Measurements from ENCODE around the gene TFPT. TPM values are rescaled to one million over a fixed set of nuclear protein-coding genes. Genes with fewer than 3 reads are reported as not detected.

Gene TFPT
- total RNA-seq, 4 donors from 2014 or later, result 7.5 to 18.1 (median 17.5) TPM

DNA sequence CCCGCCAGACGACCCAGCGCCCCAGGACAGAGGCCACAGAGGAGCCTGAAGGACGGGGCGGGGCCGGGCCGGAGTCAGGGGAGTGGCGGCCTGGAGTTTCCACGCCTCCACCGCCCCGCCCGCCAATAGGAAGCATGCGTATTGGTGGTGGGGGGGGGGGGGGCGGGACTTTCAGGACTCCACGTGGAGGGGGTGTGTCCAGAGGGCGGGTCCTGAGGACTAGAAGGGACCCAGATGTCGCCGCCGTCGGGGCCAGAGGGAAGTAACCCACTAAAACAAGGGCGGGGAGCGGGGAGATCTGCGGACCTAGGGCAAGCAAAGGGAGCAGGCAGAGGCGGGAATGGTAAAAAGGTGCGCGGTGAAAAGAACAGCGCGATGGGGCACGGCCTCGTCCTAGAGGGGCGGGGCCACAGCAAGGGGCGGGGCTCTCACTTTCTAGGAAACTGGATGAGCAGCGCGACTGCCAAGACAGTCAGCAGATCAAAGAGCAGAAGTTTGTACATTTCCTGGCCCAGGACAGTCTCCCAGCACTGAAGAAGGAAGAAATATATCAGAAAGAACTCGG, 46.9 kb upstream of the TFPT start:
- ATAC-seq, result no peak
- Histone ChIP-seq H3K27me3 (peaks cover 16 to 17% (median 17%) of the 10 kb centered on the region in 3 donors), H3K9me3 (no peaks in the 10 kb centered on the region), H3K27ac (peak overlapping the region in 1 of 4 donors; percentile 41), H3K4me1 (peaks cover 23 to 39% of the 10 kb centered on the region in 2 donors), H3K4me3 (peak overlapping the region; percentile 22 to 57 (median 49)), H3K36me3 (peaks cover 0 to 9% of the 10 kb centered on the region in 2 donors)
- peak; percentile 66 to 68 for DNase-seq
- intact Hi-C loops (cut with DNase I; ENCODE audit: low total_unique reads) (loop anchor here (5.0 to 10.0 kb wide), 2 partner anchors 40 to 302 kb away; partner anchors contain the start of genes LENG9 and RPS9), in situ Hi-C loops (cut with MboI; ENCODE audit: low sequenced_read_pairs in 4 of 4) (loop anchor here in 1 of 4 donors (5.0 kb wide), 1 partner anchor 70 kb away; no protein-coding TSS in a partner anchor)
- TF ChIP-seq, protein P1, sequence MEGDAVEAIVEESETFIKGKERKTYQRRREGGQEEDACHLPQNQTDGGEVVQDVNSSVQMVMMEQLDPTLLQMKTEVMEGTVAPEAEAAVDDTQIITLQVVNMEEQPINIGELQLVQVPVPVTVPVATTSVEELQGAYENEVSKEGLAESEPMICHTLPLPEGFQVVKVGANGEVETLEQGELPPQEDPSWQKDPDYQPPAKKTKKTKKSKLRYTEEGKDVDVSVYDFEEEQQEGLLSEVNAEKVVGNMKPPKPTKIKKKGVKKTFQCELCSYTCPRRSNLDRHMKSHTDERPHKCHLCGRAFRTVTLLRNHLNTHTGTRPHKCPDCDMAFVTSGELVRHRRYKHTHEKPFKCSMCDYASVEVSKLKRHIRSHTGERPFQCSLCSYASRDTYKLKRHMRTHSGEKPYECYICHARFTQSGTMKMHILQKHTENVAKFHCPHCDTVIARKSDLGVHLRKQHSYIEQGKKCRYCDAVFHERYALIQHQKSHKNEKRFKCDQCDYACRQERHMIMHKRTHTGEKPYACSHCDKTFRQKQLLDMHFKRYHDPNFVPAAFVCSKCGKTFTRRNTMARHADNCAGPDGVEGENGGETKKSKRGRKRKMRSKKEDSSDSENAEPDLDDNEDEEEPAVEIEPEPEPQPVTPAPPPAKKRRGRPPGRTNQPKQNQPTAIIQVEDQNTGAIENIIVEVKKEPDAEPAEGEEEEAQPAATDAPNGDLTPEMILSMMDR (IDR thresholded peaks at IDR 0.05 in 4 of 5, conservative IDR thresholded peaks at IDR 0.05 in 1 of 5), result no peak
- no peak for TF ChIP-seq POLR2A (IDR thresholded peaks at IDR 0.05)

DNA sequence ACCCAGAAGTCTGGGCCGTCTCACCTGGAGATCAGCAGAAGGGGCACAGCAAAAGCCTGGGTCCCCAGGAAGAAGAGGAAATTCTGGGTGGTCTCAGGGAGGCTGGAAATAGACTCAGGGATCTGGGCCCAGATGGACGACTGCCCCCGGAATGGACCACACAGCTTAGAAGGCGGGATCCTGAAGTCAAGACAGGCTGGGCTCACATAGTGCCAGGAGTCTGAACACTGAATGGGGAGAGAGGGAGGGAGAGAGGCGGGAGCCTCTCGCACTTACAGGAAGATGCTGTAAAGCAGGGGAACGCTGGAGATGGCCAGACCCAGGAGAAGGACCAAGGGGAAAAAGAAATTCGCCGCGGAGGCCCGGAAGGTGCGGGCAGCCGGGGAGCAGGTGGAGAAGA, 45.4 kb upstream of the TFPT start:
- Histone ChIP-seq H3K36me3 (peaks cover 0 to 23% of the 10 kb centered on the region in 2 donors), H3K4me1 (peaks cover 23 to 39% of the 10 kb centered on the region in 2 donors), H3K27me3 (peaks cover 11 to 12% (median 12%) of the 10 kb centered on the region in 3 donors), H3K27ac (peak overlapping the region in 1 of 4 donors; percentile 93), H3K4me3 (peak overlapping the region in 2 of 4 donors; percentile 86 to 87), H3K9me3 (no peaks in the 10 kb centered on the region)
- in situ Hi-C loops (cut with MboI; ENCODE audit: low sequenced_read_pairs in 4 of 4), result loop anchor here in 1 of 4 donors (5.0 kb wide), 1 partner anchor 71 kb away; no protein-coding TSS in a partner anchor
- ATAC-seq (no peak), DNase-seq (no peak)
- TF ChIP-seq, protein P1 (IDR thresholded peaks at IDR 0.05 in 4 of 5, conservative IDR thresholded peaks at IDR 0.05 in 1 of 5), result no peak
- TF ChIP-seq POLR2A (IDR thresholded peaks at IDR 0.05), result no peak
- intact Hi-C loops (cut with DNase I; ENCODE audit: low total_unique reads), result loop anchor here (5.0 to 10.0 kb wide), 2 partner anchors 41 to 304 kb away; partner anchors contain the start of genes LENG9 and RPS9

DNA sequence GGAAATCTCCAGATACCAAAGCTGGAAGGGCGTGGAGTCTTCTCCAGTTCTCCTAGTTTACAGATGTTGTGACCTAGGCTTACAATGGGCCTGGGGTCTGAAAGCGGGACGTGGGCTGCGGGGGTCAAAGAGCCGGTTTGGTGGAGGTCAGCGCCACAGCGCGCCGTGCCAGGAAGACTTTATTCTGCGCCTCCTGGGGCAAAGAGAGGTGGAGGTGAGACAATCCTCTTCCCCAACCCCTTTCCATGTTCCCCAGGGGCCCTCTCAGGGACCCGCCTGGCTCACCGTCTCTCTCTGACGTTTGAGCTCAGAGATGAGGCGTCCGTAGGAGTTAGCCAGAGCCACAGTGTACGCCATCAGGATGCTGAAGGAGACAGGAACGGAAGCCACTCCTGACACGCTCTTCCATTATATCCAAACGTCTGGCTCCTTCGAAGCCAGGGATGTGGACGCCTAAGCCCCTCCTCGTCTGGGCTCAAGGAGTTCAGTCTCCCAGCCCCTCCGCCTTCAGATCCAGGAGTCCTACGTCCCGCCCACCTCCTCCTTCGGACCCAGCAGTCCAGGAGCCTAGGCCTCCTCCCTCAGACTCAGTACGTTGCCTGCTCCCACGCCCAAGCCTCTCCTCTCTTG, 44.8 kb upstream of the TFPT start:
- no peaks in the 10 kb centered on the region for H3K9me3 ChIP-seq
- intact Hi-C loops (cut with DNase I; ENCODE audit: low total_unique reads), result loop anchor here (5.0 to 10.0 kb wide), 2 partner anchors 42 to 305 kb away; partner anchors contain the start of genes LENG9 and RPS9
- in situ Hi-C loops (cut with MboI; ENCODE audit: low sequenced_read_pairs in 4 of 4), result loop anchor here in 1 of 4 donors (5.0 kb wide), 1 partner anchor 72 kb away; no protein-coding TSS in a partner anchor
- H3K36me3 ChIP-seq, result peaks cover 0 to 29% of the 10 kb centered on the region in 2 donors
- TF ChIP-seq, protein P1 (IDR thresholded peaks at IDR 0.05 in 4 of 5, conservative IDR thresholded peaks at IDR 0.05 in 1 of 5), result no peak
- no peak for TF ChIP-seq POLR2A (IDR thresholded peaks at IDR 0.05)
- peak overlapping the region; percentile 87 to 93 (median 92) for H3K27ac ChIP-seq
- ATAC-seq (no peak), DNase-seq (no peak)
- peaks cover 23 to 39% of the 10 kb centered on the region in 2 donors for H3K4me1 ChIP-seq
- peak overlapping the region; percentile 65 to 87 (median 78) for H3K4me3 ChIP-seq
- H3K27me3 ChIP-seq, result peaks cover 8 to 10% (median 9%) of the 10 kb centered on the region in 3 donors

DNA sequence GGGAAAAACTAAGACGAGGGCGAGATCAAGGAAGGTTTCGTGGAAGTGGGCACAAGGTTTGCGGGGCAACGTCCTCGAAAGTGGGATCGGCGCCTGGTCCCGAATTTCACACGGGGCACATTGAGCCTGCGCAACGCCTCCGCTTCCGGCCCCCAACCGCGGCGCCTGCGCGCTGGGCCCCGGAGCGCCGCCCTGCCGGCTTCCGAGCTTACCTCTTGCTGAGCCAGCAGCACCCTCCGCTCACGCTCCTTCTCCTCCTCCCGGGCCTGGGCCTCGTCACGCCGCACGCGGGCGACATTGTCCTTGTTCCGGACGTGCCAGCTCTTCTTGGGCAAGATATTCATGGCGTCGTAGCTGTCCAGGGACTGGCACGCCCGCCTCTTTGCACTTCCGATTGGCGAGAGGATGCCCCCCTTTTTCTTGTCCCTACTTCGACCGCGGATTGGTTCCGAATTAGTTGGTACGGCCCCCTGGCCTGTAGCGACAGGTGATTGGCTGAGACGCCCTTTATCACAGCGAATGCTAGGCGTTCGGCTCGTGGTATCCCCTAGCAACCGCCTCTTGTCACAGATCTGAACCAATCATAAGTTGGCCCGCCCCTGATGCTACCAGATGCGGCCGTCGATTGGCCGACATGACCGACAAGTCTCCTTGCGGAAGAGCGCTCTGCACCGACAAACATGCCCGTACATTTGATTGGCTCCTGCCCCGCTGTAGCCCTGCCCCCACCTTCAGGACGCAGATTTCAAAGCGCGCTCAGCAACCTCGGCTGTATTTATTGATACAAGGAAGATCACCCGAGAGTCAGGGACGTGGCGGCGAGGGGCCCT, 44.1 kb upstream of the TFPT start, which contains the start of gene LENG1:
Gene LENG1, minus strand, starts transcription at position 370 of the 830 bp plus-strand sequence. Its CDS starts 26 bp downstream, at position 344.
- Histone ChIP-seq H3K27ac (peak within 1 kb of the TSS; percentile 93 to 98 (median 96)), H3K4me1 (peaks cover 23 to 38% of the 10 kb centered on the region in 2 donors), H3K9me3 (no peaks in the 10 kb centered on the region), H3K36me3 (peaks cover 0 to 36% of the 10 kb centered on the region in 2 donors), H3K4me3 (peak within 1 kb of the TSS; percentile 78 to 87 (median 84)), H3K27me3 (peaks cover 3 to 8% (median 3%) of the 10 kb centered on the region in 3 donors)
- peak; percentile 68 to 80 for TF ChIP-seq POLR2A (IDR thresholded peaks at IDR 0.05)
- TF ChIP-seq, protein P1 (IDR thresholded peaks at IDR 0.05 in 4 of 5, conservative IDR thresholded peaks at IDR 0.05 in 1 of 5), result peak in 4 of 5 experiments; percentile 31 to 43 (median 37)
- intact Hi-C loops (cut with DNase I; ENCODE audit: low total_unique reads), result loop anchor here (1.0 to 10.0 kb wide), 5 partner anchors 22 to 305 kb away; partner anchors contain the start of genes CNOT3, LENG9, MBOAT7 and NDUFA3
- DNase-seq (peak; percentile 100), ATAC-seq (peak; percentile 96 to 98)
- in situ Hi-C loops (cut with MboI; ENCODE audit: low sequenced_read_pairs in 4 of 4), result loop anchor here in 1 of 4 donors (5.0 kb wide), 1 partner anchor 73 kb away; no protein-coding TSS in a partner anchor

All from gastrocnemius medialis (tissue), 4 donors.